ENCODE data around the gene PCDH15. TPM values are rescaled to one million over a fixed set of nuclear protein-coding genes. Genes with fewer than 3 reads are reported as not detected.

Gene PCDH15
- total and polyA plus RNA-seq, 2 experiments from 2014 or later = 0.29 to 0.66 TPM

DNA sequence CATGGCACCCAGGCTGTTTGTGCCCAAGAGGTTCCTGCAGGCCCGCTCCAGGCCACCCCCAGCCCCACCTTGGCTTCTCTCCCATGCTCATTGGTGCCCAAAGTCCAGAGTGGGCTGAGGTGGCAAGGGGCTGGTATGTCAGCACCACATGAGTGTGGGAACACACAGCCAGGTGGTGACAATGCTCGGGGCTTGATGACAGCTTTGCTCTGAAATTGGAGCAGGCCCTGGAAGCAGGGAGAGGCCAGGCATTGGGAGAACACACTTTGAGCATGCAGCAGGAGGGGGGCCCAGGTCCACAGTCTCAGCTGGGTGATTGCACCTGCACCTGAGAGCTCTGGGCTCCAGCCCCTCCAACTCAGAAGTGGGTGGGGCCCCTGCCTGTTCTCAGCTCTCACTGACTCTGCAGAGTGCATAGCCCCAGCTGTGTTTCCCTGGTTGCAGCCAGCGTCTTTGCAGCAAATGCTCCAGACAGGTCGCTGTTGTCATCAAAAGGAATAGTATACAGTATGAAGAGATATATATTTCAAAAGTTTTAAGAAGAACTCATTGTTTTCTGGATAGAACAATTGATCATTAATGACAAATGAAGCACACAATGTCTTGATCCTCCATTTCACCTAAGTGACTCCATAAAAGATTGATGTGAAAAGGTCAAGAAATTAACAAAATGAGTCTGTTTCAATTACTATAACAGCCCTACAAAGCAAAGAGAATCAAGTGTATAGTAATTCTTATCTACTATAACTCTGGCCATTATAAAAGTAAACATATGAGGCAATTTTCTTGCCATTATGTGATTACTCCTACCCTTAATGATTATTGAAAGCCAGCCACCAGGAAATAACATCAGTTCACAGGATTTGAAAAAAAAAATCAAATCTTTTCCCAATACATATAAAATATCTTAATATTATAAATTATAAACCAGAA is 848.1 kb downstream of the PCDH15 start (continued):
- TF ChIP-seq, protein P1, sequence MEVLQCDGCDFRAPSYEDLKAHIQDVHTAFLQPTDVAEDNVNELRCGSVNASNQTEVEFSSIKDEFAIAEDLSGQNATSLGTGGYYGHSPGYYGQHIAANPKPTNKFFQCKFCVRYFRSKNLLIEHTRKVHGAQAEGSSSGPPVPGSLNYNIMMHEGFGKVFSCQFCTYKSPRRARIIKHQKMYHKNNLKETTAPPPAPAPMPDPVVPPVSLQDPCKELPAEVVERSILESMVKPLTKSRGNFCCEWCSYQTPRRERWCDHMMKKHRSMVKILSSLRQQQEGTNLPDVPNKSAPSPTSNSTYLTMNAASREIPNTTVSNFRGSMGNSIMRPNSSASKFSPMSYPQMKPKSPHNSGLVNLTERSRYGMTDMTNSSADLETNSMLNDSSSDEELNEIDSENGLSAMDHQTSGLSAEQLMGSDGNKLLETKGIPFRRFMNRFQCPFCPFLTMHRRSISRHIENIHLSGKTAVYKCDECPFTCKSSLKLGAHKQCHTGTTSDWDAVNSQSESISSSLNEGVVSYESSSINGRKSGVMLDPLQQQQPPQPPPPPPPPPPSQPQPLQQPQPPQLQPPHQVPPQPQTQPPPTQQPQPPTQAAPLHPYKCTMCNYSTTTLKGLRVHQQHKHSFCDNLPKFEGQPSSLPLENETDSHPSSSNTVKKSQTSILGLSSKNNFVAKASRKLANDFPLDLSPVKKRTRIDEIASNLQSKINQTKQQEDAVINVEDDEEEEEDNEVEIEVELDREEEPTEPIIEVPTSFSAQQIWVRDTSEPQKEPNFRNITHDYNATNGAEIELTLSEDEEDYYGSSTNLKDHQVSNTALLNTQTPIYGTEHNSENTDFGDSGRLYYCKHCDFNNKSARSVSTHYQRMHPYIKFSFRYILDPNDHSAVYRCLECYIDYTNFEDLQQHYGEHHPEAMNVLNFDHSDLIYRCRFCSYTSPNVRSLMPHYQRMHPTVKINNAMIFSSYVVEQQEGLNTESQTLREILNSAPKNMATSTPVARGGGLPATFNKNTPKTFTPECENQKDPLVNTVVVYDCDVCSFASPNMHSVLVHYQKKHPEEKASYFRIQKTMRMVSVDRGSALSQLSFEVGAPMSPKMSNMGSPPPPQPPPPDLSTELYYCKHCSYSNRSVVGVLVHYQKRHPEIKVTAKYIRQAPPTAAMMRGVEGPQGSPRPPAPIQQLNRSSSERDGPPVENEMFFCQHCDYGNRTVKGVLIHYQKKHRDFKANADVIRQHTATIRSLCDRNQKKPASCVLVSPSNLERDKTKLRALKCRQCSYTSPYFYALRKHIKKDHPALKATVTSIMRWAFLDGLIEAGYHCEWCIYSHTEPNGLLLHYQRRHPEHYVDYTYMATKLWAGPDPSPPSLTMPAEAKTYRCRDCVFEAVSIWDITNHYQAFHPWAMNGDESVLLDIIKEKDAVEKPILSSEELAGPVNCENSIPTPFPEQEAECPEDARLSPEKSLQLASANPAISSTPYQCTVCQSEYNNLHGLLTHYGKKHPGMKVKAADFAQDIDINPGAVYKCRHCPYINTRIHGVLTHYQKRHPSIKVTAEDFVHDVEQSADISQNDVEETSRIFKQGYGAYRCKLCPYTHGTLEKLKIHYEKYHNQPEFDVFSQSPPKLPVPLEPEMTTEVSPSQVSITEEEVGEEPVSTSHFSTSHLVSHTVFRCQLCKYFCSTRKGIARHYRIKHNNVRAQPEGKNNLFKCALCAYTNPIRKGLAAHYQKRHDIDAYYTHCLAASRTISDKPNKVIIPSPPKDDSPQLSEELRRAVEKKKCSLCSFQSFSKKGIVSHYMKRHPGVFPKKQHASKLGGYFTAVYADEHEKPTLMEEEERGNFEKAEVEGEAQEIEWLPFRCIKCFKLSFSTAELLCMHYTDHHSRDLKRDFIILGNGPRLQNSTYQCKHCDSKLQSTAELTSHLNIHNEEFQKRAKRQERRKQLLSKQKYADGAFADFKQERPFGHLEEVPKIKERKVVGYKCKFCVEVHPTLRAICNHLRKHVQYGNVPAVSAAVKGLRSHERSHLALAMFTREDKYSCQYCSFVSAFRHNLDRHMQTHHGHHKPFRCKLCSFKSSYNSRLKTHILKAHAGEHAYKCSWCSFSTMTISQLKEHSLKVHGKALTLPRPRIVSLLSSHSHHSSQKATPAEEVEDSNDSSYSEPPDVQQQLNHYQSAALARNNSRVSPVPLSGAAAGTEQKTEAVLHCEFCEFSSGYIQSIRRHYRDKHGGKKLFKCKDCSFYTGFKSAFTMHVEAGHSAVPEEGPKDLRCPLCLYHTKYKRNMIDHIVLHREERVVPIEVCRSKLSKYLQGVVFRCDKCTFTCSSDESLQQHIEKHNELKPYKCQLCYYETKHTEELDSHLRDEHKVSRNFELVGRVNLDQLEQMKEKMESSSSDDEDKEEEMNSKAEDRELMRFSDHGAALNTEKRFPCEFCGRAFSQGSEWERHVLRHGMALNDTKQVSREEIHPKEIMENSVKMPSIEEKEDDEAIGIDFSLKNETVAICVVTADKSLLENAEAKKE (CRISPR knock-in tag; IDR thresholded peaks at IDR 0.05) = no peak
- no peak for TF ChIP-seq POLR2AphosphoS5 (IDR thresholded peaks at IDR 0.05; ENCODE audit: low read depth)
- no peak for TF ChIP-seq JUNB (IDR thresholded peaks at IDR 0.05; ENCODE audit: unreplicated experiment)
- TF ChIP-seq CREB1 (CRISPR knock-in tag; IDR thresholded peaks at IDR 0.05; ENCODE audit: low read depth) = no peak
- no peak for TF ChIP-seq EZH2phosphoT487 (IDR thresholded peaks at IDR 0.05; ENCODE audit: unreplicated experiment)
- TF ChIP-seq, protein P2, sequence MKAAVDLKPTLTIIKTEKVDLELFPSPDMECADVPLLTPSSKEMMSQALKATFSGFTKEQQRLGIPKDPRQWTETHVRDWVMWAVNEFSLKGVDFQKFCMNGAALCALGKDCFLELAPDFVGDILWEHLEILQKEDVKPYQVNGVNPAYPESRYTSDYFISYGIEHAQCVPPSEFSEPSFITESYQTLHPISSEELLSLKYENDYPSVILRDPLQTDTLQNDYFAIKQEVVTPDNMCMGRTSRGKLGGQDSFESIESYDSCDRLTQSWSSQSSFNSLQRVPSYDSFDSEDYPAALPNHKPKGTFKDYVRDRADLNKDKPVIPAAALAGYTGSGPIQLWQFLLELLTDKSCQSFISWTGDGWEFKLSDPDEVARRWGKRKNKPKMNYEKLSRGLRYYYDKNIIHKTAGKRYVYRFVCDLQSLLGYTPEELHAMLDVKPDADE (IDR thresholded peaks at IDR 0.05) = no peak
- no peak for TF ChIP-seq ZNF331 (CRISPR knock-in tag; IDR thresholded peaks at IDR 0.05; ENCODE audit: low read depth)

DNA sequence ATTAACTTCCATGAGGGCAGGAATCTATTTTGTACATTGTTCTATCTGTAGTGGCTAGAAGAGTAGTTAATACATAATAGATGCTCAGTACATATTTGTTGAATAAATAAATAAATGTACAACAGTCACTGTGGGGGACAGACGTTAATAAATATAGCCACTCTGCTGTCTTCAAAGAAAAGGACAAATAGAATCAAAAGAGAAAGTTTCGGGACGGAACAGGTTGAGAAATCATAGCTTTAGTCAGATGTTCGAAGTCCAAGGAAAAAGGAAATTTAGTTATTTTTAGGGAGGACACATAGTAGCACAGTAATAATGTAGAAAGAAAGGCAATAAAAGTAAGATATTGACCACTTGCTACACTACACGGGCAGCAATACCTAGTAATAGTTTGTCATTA is 861.4 kb downstream of the PCDH15 start:
- ATAC-seq = no peak
- DNase-seq (ENCODE audit: low spot score) = no peak
- no peaks in the 10 kb centered on the region for H3F3A ChIP-seq (replicated peaks; ENCODE audit: low read depth)
- H3K4me2 ChIP-seq = no peak overlapping the region
- no peak overlapping the region for H3K4me3 ChIP-seq
- H3K27me3 ChIP-seq (ENCODE audit: insufficient read depth) = no peaks in the 10 kb centered on the region
- Mint-ChIP-seq H3K4me3 (no peak overlapping the region), H3K36me3 (ENCODE audit: low read depth) (no peaks in the 10 kb centered on the region), H3K27me3 (ENCODE audit: insufficient read depth, low read depth, poor library complexity) (no peaks in the 10 kb centered on the region), H3K9me3 (no peaks in the 10 kb centered on the region), H3K4me1 (no peaks in the 10 kb centered on the region), H3K27ac (no peak overlapping the region)
- no peaks in the 10 kb centered on the region for H3K79me2 ChIP-seq (replicated peaks; ENCODE audit: insufficient read depth)
- H3K27ac ChIP-seq (ENCODE audit: low read depth) = no peak overlapping the region
- no peak overlapping the region for H2AFZ ChIP-seq
- no peaks in the 10 kb centered on the region for H3K9me2 ChIP-seq (ENCODE audit: insufficient read depth)
- H4K20me1 ChIP-seq (replicated peaks; ENCODE audit: insufficient read depth) = no peaks in the 10 kb centered on the region
- no peaks in the 10 kb centered on the region for H3K4me1 ChIP-seq (ENCODE audit: insufficient read depth)
- TF ChIP-seq ZNF114 (CRISPR knock-in tag; IDR thresholded peaks at IDR 0.05) (no peak), EZH2phosphoT487 (IDR thresholded peaks at IDR 0.05; ENCODE audit: unreplicated experiment) (no peak)
- TF ChIP-seq, protein P2 (IDR thresholded peaks at IDR 0.05) = no peak
- TF ChIP-seq, protein P3, sequence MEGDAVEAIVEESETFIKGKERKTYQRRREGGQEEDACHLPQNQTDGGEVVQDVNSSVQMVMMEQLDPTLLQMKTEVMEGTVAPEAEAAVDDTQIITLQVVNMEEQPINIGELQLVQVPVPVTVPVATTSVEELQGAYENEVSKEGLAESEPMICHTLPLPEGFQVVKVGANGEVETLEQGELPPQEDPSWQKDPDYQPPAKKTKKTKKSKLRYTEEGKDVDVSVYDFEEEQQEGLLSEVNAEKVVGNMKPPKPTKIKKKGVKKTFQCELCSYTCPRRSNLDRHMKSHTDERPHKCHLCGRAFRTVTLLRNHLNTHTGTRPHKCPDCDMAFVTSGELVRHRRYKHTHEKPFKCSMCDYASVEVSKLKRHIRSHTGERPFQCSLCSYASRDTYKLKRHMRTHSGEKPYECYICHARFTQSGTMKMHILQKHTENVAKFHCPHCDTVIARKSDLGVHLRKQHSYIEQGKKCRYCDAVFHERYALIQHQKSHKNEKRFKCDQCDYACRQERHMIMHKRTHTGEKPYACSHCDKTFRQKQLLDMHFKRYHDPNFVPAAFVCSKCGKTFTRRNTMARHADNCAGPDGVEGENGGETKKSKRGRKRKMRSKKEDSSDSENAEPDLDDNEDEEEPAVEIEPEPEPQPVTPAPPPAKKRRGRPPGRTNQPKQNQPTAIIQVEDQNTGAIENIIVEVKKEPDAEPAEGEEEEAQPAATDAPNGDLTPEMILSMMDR (conservative IDR thresholded peaks at IDR 0.05; ENCODE audit: low read depth in 2 of 2) = no peak
- H3K36me3 ChIP-seq (ENCODE audit: insufficient read depth) = no peaks in the 10 kb centered on the region
